Glutamatergic neuron (in vitro differentiated cells): Measurements from ENCODE around the gene KRT34. TPM values are rescaled to one million over a fixed set of nuclear protein-coding genes. Genes with fewer than 3 reads are reported as not detected.

ENCODE experiments used
- DNase-seq: peaks from one replicate; pipeline ENCODE4 v3.0.0; 2022
- H3K27ac Mint-ChIP-seq: one replicate; pipeline ENCODE4 v1.8.0; 2020; ENCODE audit warnings: mild to moderate bottlenecking, mixed read lengths, inconsistent platforms; ENCODE audit not compliant: unreplicated experiment
- H3K27me3 Mint-ChIP-seq: one replicate; pipeline ENCODE4 v1.8.0; 2020; ENCODE audit warnings: mild to moderate bottlenecking, moderate library complexity, mixed read lengths, inconsistent platforms; ENCODE audit not compliant: unreplicated experiment
- H3K36me3 Mint-ChIP-seq: one replicate; pipeline ENCODE4 v1.8.0; 2020; ENCODE audit warnings: mild to moderate bottlenecking, mixed read lengths, inconsistent platforms; ENCODE audit not compliant: unreplicated experiment
- H3K4me1 Mint-ChIP-seq: one replicate; pipeline ENCODE4 v1.8.0; 2020; ENCODE audit warnings: mild to moderate bottlenecking, low read depth, mixed read lengths, inconsistent platforms; ENCODE audit not compliant: unreplicated experiment
- H3K4me3 Mint-ChIP-seq: one replicate; pipeline ENCODE4 v1.8.0; 2020; ENCODE audit warnings: mild to moderate bottlenecking, mixed read lengths, inconsistent platforms; ENCODE audit not compliant: unreplicated experiment
- H3K9me3 Mint-ChIP-seq: one replicate; pipeline ENCODE4 v1.8.0; 2020; ENCODE audit warnings: mild to moderate bottlenecking, moderate library complexity, mixed read lengths, inconsistent platforms; ENCODE audit not compliant: unreplicated experiment
- CTCF ChIP-seq: fragments of 200-600 bp; sonication (generic); IDR thresholded peaks from one replicate; pipeline ENCODE4 v1.5.0; 2021; ENCODE audit not compliant: partially characterized antibody, unreplicated experiment
- total RNA-seq: library from RNA; stranded (reverse); fragmentation: NEBNext Ultra II Directional; extraction: Animal tissue kit (Norgen Biotek cat#: 25700); gene quantifications from one replicate; pipeline ENCODE4 v1.2.1, GENCODE V29; 2021; ENCODE audit not compliant: unreplicated experiment

Gene KRT34
- total RNA-seq, 1 donor from 2014 or later = not detected

- DNase-seq = no peak
- Mint-ChIP-seq H3K4me3 (no peak overlapping the region), H3K36me3 (peaks cover 8% of the 10 kb centered on the region), H3K9me3 (peaks cover 3% of the 10 kb centered on the region), H3K27ac (no peak overlapping the region), H3K4me1 (no peaks in the 10 kb centered on the region), H3K27me3 (peaks cover 7% of the 10 kb centered on the region)
- no peak for TF ChIP-seq CTCF
These were observed 41.6 kb downstream of the KRT34 start for GRCh38 chr17:41340494-41340893.

GRCh38 chr17:41339571-41340172 is 42.4 kb downstream of the KRT34 start:
- Mint-ChIP-seq H3K27ac (peak overlapping the region; percentile 3), H3K4me1 (no peaks in the 10 kb centered on the region), H3K36me3 (peaks cover 8% of the 10 kb centered on the region), H3K9me3 (peaks cover 3% of the 10 kb centered on the region), H3K4me3 (no peak overlapping the region), H3K27me3 (peaks cover 7% of the 10 kb centered on the region)
- DNase-seq = no peak
- TF ChIP-seq CTCF = no peak

GRCh38 chr17:41338961-41339485 is 43.1 kb downstream of the KRT34 start:
- no peak for DNase-seq
- TF ChIP-seq CTCF = no peak
- Mint-ChIP-seq H3K4me3 (no peak overlapping the region), H3K27me3 (peaks cover 9% of the 10 kb centered on the region), H3K36me3 (peaks cover 10% of the 10 kb centered on the region), H3K27ac (no peak overlapping the region), H3K9me3 (peaks cover 5% of the 10 kb centered on the region), H3K4me1 (peaks cover 2% of the 10 kb centered on the region)

- no peak for TF ChIP-seq CTCF
- H3K4me3 Mint-ChIP-seq = no peak overlapping the region
- peaks cover 3% of the 10 kb centered on the region for H3K36me3 Mint-ChIP-seq
- peaks cover 1% of the 10 kb centered on the region for H3K9me3 Mint-ChIP-seq
- peaks cover 6% of the 10 kb centered on the region for H3K27me3 Mint-ChIP-seq
- H3K4me1 Mint-ChIP-seq = peaks cover 2% of the 10 kb centered on the region
- DNase-seq = no peak
- no peak overlapping the region for H3K27ac Mint-ChIP-seq
These were observed 46.4 kb downstream of the KRT34 start for GRCh38 chr17:41335747-41336146.
